HG03442 (cell line): Measurements from ENCODE around the gene ADAMTS2.

Source experiments
- ATAC-seq: cut with Tn5 transposase; IDR thresholded peaks from one replicate; pipeline ENCODE4 v1.9.1; 2021; ENCODE audit warnings: mild to moderate bottlenecking, moderate library complexity; ENCODE audit not compliant: unreplicated experiment

The ADAMTS2 gene

GRCh38 chr5:179258922-179259730 lies 86.1 kb downstream of the ADAMTS2 start:
- no peak for ATAC-seq

- no peak for ATAC-seq
Observed at GRCh38 chr5:179258001-179258921, 87.0 kb downstream of the ADAMTS2 start.

GRCh38 chr5:179257176-179257682 lies 88.0 kb downstream of the ADAMTS2 start:
- no peak for ATAC-seq

- no peak for ATAC-seq
Observed at GRCh38 chr5:179256328-179257175, 88.7 kb downstream of the ADAMTS2 start.

GRCh38 chr5:179255527-179256327 lies 89.5 kb downstream of the ADAMTS2 start:
- ATAC-seq = no peak

GRCh38 chr5:179254638-179255271 lies 90.5 kb downstream of the ADAMTS2 start:
- ATAC-seq = no peak

GRCh38 chr5:179253730-179254129 lies 91.5 kb downstream of the ADAMTS2 start:
- ATAC-seq = no peak

- no peak for ATAC-seq
Observed at GRCh38 chr5:179251276-179251969, 93.8 kb downstream of the ADAMTS2 start.

GRCh38 chr5:179250561-179251225 lies 94.6 kb downstream of the ADAMTS2 start:
- no peak for ATAC-seq

- ATAC-seq = no peak
Observed at GRCh38 chr5:179246227-179246626, 99.0 kb downstream of the ADAMTS2 start.

- ATAC-seq = no peak
Observed at GRCh38 chr5:179245031-179245430, 100.2 kb downstream of the ADAMTS2 start.

GRCh38 chr5:179244044-179244443 lies 101.2 kb downstream of the ADAMTS2 start:
- no peak for ATAC-seq

- no peak for ATAC-seq
Observed at GRCh38 chr5:179243333-179243732, 101.9 kb downstream of the ADAMTS2 start.

GRCh38 chr5:179242676-179243075 lies 102.6 kb downstream of the ADAMTS2 start:
- no peak for ATAC-seq

GRCh38 chr5:179241764-179242370 lies 103.4 kb downstream of the ADAMTS2 start:
- no peak for ATAC-seq

GRCh38 chr5:179241175-179241574 lies 104.1 kb downstream of the ADAMTS2 start:
- ATAC-seq = no peak

GRCh38 chr5:179240561-179240960 lies 104.7 kb downstream of the ADAMTS2 start:
- ATAC-seq = no peak
